Urinary bladder (tissue), 4 donors: Measurements from ENCODE around the gene TP53TG5. TPM values are rescaled to one million over a fixed set of nuclear protein-coding genes. Genes with fewer than 3 reads are reported as not detected.

Experiments
- DNase-seq: peaks from one replicate; pipeline ENCODE4 v3.0.0-alpha.2; 2015; ENCODE audit errors: extremely low spot score
- H3K27ac ChIP-seq: one replicate; pipeline ENCODE4 v1.5.1; 2013; ENCODE audit warnings: low read depth, mild to moderate bottlenecking, moderate library complexity
- H3K36me3 ChIP-seq: one replicate; pipeline ENCODE4 v1.6.1; 2013; ENCODE audit warnings: mild to moderate bottlenecking, moderate library complexity; ENCODE audit not compliant: insufficient read depth
- H3K4me1 ChIP-seq: one replicate; pipeline ENCODE4 v1.6.1; 2013; ENCODE audit warnings: mild to moderate bottlenecking, moderate library complexity; ENCODE audit not compliant: insufficient read depth
- H3K4me3 ChIP-seq: one replicate; pipeline ENCODE4 v1.5.1; 2013; ENCODE audit warnings: low read depth, low read length
- WGBS: extraction: QIAGEN DNeasy Blood & Tissue Kit; methylation state at CpG from one replicate; pipeline ENCODE4 v1.1.7; 2013; 5-methylcytosine and 5-hydroxymethylcytosine counted together
- polyA plus RNA-seq: library from polyadenylated mRNA; stranded (reverse); fragments of 200-250 nt; gene quantifications from one replicate; pipeline ENCODE4 v1.2.3, GENCODE V29; 2013
- total RNA-seq: library from RNA; depleted of rRNA; stranded (reverse); fragments of >200 nt; gene quantifications from one replicate; pipeline ENCODE4 v1.2.3, GENCODE V29; 2014
- donor health status: healthy with polysubstance abuse.
- donor health status: healthy.

The TP53TG5 gene
- total and polyA plus RNA-seq, 2 donors, result 0.69 to 0.96 TPM

DNA sequence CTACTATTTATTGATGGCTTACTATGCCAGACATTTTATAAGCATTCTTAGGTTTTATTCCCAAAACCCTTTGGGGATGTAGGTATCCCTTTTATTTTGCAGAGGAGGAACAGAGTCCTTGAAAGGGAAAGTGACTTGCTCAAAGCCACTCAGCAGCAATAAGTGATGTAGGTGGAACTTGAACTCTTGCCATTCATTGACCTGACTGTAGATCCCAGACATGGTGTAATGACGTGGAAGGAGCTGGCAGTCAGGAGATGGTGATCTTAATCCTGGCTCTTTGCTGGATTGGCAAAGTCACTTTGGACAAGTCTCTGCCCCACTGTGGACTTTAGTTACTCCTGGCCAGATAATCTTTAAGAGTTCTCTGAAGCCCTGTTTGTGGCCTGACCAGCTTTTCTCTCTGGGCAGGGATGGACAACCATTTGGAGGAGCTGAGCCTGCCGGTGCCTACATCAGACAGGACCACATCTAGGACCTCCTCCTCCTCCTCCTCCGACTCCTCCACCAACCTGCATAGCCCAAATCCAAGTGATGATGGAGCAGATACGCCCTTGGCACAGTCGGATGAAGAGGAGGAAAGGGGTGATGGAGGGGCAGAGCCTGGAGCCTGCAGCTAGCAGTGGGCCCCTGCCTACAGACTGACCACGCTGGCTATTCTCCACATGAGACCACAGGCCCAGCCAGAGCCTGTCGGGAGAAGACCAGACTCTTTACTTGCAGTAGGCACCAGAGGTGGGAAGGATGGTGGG is 31.6 kb upstream of the TP53TG5 start:
- Histone ChIP-seq H3K4me3 (no peak overlapping the region), H3K4me1 (no peaks in the 10 kb centered on the region), H3K27ac (no peak overlapping the region), H3K36me3 (no peaks in the 10 kb centered on the region)
- no peak for DNase-seq
- WGBS, result 86% methylated on average over 7 of the region's 7 CpGs

DNA sequence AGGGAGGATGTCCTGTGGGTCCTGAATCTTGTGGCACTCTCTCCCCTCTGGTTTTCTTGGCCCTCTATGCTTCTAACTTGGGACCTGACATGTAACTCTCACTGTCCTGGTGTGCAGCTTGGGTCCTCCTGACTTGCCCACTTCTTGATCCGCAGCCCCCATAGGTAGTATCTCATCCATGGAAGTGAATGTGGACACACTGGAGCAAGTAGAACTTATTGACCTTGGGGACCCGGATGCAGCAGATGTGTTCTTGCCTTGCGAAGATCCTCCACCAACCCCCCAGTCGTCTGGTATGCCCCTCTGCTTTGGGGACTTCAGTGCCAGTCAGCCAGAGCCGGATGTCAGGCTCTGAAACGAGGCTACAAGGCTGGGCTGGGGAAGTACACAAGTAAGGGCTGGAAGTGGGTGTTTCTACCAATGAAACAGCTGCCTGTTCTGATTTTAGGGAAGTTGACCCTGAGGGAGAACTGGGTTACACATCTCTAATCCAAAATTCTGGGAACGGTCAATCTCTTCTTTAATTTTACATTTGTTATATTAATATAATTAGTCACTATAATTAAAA is 30.6 kb upstream of the TP53TG5 start:
- no peaks in the 10 kb centered on the region for H3K4me1 ChIP-seq
- WGBS, result 76% methylated on average over 7 of the region's 7 CpGs
- DNase-seq, result no peak
- H3K27ac ChIP-seq, result no peak overlapping the region
- H3K4me3 ChIP-seq, result no peak overlapping the region
- no peaks in the 10 kb centered on the region for H3K36me3 ChIP-seq

DNA sequence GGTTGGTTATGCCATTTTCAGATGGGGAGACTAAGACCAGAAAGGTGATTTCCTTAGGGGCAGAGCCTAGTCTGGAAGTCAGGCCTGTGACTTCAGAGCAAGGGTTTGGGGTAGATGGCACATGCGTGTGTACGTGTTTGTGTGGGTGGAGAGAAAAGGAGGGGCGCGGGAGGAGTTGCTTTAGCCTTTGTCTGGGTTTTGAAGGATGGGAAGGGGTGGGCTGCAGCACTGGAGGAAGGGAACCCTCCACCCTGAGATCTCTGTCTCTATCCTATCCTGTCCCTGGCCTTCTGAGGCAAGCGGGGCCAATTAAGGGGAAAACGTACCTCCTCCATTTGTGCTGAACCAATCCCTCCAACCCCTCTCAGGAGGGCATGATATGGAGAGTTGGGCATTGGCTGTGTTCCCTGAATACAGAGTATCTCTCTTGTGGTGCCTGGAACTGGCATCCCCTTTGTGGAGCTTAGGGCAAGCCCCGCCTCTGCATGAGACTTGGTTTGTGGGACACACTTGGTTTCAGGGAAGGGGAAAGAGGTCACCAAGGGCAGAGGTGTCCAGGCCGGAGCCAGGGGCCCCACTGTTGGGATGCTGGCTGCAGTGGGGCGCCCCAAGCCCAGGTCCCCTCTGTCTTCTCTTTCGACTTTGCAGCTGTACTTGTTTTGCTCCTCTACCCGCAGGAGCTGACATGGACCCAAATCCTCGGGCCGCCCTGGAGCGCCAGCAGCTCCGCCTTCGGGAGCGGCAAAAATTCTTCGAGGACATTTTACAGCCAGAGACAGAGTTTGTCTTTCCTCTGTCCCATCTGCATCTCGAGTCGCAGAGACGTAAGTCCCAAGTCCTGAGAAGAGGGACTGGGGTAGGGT is 29.9 kb upstream of the TP53TG5 start, which contains the start of gene DBNDD2:
TSS of gene DBNDD2 (plus strand) at position 507 of the 863 bp plus-strand sequence. CDS start at position 686, 179 bp downstream.
- no peak for DNase-seq
- 83% methylated on average over 21 of the region's 21 CpGs for WGBS
- peak within 1 kb of the TSS; percentile 88 for H3K4me3 ChIP-seq
- peak within 1 kb of the TSS; percentile 88 for H3K27ac ChIP-seq
- H3K4me1 ChIP-seq, result no peaks in the 10 kb centered on the region
- no peaks in the 10 kb centered on the region for H3K36me3 ChIP-seq

DNA sequence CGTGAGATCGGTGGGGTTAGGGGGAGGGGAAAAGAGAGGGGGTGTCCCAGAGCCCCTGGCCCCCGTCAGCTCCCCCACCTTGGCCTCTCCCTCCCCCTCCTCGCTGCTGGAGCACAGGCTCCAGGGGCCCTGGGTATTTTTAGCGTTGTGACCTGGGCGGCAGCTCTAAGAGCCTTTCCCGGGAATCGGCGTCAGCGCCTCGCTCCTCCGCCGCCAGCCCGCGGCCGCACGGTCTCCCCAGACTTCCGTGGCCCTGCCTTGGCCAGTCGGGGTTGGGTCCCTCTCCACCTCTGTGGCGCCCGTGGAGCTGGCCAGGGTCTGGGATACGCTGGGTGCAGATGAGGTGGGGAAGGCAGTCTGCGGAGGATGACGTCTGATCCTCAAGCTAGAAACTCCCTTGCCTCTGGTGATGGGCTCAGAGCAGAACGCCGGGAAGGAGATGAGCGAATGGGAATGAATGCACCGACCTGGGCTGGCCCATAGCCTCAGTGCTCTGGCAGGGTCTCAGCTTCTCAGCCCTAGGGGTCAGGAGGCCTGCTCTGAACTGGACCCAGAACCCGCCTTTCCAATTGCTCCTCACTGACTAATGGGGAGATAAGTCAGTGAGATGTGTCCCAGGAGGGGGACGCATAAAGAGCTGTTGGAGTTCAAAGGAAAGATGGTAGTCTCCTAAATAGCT is 29.1 kb upstream of the TP53TG5 start:
- no peaks in the 10 kb centered on the region for H3K4me1 ChIP-seq
- peak overlapping the region; percentile 88 for H3K4me3 ChIP-seq
- peak overlapping the region; percentile 88 for H3K27ac ChIP-seq
- no peak for DNase-seq
- H3K36me3 ChIP-seq, result no peaks in the 10 kb centered on the region
- WGBS, result 11% methylated on average over 30 of the region's 30 CpGs

DNA sequence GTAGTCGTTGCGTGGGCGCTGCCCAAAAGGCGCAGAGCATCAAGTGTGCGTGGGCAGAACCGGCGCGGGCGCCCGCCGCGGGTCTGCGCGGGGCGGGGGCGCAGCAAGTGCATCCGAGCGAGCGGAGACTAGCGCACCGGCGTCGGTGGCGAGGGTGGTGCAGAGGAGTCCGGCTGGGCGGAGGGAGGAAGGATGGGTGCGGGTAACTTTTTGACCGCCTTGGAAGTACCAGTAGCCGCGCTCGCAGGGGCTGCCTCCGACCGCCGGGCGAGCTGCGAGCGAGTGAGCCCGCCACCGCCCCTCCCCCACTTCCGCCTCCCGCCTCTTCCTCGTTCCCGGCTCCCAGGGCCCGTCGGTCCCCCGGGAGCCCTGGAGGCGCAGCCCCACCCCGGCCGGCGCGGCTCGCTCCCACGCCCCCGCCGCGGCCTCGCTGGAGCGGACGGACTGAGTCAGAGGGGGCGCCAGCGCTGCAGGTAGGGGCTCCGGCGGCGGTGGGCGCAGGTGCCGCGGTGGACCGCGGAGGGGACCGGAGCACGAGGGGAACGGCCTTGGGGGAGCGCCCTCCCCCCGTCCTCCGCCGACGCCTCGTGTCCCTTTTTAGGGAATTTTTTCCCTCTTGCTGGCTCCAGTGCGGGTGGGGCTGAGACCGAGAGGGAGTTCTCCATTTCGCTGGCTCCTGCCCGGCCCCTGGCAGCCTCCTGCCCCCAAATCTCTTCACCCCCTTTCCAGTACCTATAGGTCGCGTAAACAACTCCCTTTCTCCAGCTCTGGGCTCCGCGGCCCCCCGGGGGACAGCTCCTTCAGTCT is 28.3 kb upstream of the TP53TG5 start:
- DNase-seq, result no peak
- peak overlapping the region; percentile 88 for H3K4me3 ChIP-seq
- H3K27ac ChIP-seq, result peak overlapping the region; percentile 88
- WGBS, result under 1% methylated on average over 87 of the region's 87 CpGs
- H3K4me1 ChIP-seq, result no peaks in the 10 kb centered on the region
- H3K36me3 ChIP-seq, result no peaks in the 10 kb centered on the region

DNA sequence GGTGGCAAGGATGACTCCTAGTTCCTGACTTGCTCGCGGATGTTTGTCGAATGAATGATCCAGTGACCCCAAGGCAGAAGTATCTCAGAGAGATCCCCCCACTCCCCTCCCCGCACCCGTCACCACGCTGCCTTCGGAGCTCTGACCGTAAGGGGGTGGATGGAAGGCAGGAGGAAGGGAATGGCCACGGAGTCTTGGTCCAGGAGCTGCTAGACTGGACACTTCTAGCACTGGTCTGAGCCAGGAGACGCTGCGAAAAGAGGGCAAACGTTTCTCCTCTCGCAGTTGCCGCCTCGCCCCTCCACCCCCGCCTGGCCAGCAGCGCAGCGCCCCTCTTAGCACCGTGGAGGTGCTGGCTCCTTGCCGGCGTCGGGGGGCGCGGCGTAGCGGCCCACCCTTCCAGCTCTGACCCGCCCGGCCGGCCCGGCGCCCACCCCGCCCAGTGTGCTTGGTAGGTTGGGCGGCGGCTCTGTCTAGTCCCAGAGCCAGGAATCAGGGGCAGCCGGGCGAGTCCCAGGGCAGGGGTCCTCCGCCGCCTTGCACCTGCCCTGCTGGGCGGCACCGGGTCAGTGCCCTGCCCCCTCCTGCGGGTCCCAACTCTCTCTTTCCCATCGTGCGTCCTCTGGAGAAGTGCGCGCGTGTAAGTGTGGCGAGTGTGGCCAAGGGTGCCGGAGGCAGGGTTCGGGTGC is 27.6 kb upstream of the TP53TG5 start:
- 1% methylated on average over 49 of the region's 49 CpGs for WGBS
- DNase-seq, result no peak

DNA sequence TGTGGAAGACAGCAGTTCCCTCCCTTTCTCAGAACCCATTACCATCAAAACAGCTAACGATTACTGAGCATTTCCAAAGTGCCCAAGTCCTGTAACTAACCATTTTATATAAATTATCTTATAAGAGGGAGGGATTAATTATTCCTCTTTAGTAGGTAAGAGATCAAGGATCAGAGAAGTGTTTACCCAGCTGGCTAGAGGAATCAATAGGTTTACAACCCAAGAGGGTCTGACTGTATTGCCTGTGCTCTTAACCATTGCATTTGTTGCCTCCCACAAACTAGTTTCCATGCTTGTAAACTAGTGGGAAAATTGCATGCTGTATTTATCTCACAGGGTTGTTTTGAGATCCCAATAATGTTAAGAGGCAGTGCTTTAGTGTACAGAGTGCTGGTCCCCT is 26.3 kb upstream of the TP53TG5 start:
- Histone ChIP-seq H3K4me1 (no peaks in the 10 kb centered on the region), H3K27ac (no peak overlapping the region), H3K4me3 (no peak overlapping the region), H3K36me3 (no peaks in the 10 kb centered on the region)
- no peak for DNase-seq
- WGBS, result 76% methylated on average over 1 of the region's 1 CpG

More for the DNA sequence above, 27.6 kb upstream of the TP53TG5 start:
- Histone ChIP-seq H3K27ac (no peak overlapping the region), H3K4me1 (no peaks in the 10 kb centered on the region), H3K4me3 (peak overlapping the region; percentile 88), H3K36me3 (no peaks in the 10 kb centered on the region)

DNA sequence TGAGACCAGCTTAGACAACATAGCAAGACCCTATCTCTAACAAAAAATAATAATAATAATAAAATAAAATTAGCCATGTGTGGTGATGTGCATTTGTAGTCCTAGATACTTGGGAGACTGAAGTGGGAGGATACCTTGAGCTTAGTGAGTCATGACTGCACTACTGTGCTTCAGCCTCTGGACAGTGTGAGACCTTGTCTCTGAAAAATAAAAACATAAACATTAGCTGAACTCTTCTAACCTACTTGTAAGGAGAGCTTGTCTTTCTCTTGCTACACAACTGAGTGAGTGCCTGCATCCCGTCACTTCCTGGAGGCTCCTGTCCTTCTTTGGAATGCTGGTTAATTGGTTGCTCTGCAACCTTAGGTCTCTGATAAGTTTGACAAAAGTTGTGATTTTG is 24.8 kb upstream of the TP53TG5 start:
- no peak for DNase-seq
- 96% methylated on average over 1 of the region's 1 CpG for WGBS
- no peaks in the 10 kb centered on the region for H3K36me3 ChIP-seq
- no peak overlapping the region for H3K4me3 ChIP-seq
- no peak overlapping the region for H3K27ac ChIP-seq
- no peaks in the 10 kb centered on the region for H3K4me1 ChIP-seq

DNA sequence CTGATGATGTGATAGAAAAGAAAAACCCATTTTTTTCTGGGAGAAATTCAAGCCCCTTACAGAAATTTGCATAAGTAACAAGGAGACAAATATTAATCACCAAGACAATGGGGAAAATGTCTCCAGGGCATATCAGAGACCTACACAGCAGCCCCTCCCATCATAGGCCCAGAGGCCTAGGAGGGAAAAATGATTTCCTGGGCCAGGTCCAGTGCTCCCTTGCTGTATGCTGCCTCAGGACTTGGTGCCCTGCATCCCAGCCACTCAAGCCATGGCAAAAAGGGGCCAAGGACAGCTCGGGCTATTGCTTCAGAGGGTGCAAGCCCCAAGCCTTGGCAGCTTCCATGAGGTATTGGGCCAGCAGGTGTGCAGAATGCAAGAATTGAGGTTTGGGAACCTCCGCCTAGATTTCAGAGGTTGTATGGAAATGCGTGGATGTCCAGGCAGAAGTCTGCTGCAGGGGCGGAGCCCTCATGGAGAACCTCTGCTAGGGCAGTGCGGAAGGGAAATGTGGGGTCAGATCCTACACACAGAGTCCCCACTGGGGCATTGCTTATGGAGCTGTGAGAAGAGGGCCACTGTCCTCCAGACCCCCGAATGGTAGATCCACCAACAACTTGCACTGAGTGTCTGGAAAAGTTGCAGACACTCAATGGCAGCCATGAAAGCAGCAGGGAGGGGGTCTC is 22.4 kb upstream of the TP53TG5 start:
- Histone ChIP-seq H3K27ac (no peak overlapping the region), H3K4me3 (no peak overlapping the region), H3K4me1 (no peaks in the 10 kb centered on the region), H3K36me3 (no peaks in the 10 kb centered on the region)
- no peak for DNase-seq
- WGBS, result 98% methylated on average over 6 of the region's 6 CpGs

DNA sequence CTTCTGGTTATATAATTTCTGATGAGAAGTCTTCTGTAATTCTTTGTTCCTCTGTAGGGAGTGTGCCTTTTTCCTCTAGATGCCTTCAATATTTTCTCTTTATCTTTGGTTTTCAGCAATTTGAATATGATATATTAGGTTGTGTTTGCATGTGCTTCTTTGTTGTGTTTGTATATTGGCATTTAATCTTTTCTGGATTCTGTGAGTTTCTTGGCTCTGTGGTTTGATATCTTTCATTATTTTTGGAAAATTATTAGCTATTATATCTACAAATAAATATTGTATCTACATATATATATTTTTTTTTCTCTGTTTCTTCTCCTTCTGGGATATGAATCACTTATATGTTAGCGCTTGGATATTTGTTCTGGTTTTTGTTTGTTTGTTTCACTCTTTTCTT is 20.9 kb upstream of the TP53TG5 start:
- H3K4me1 ChIP-seq, result no peaks in the 10 kb centered on the region
- no peak overlapping the region for H3K27ac ChIP-seq
- DNase-seq, result no peak
- no peak overlapping the region for H3K4me3 ChIP-seq
- H3K36me3 ChIP-seq, result no peaks in the 10 kb centered on the region
- 95% methylated on average over 1 of the region's 1 CpG for WGBS

DNA sequence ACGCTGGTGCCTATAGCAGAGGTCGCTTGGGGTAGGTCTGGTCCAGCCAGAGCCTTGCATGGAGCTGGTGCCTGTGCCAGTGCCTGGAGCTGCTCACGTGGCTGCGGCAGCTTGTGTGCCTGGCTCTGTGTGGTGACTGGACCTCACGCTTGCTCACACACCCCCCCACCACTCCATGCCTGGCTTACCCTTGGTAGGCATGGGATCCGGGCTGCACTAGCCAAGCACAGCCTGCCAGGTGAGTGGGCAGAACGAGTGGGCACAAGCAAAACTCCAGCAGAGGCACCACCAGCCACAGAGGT is 16.9 kb upstream of the TP53TG5 start:
- WGBS, result 91% methylated on average over 7 of the region's 7 CpGs
- Histone ChIP-seq H3K27ac (no peak overlapping the region), H3K4me3 (no peak overlapping the region), H3K4me1 (no peaks in the 10 kb centered on the region), H3K36me3 (no peaks in the 10 kb centered on the region)
- DNase-seq, result no peak
